GM18508 (cell line): ENCODE measurements around the gene YLPM1.

ENCODE experiments used
- ATAC-seq: cut with Tn5 transposase; IDR thresholded peaks from one replicate; pipeline ENCODE4 v1.9.1; 2021; ENCODE audit warnings: moderate number of reproducible peaks; ENCODE audit not compliant: insufficient read depth, unreplicated experiment

The YLPM1 gene

GRCh38 chr14:74785056-74785613 is 22.0 kb downstream of the YLPM1 start:
- no peak for ATAC-seq

DNA sequence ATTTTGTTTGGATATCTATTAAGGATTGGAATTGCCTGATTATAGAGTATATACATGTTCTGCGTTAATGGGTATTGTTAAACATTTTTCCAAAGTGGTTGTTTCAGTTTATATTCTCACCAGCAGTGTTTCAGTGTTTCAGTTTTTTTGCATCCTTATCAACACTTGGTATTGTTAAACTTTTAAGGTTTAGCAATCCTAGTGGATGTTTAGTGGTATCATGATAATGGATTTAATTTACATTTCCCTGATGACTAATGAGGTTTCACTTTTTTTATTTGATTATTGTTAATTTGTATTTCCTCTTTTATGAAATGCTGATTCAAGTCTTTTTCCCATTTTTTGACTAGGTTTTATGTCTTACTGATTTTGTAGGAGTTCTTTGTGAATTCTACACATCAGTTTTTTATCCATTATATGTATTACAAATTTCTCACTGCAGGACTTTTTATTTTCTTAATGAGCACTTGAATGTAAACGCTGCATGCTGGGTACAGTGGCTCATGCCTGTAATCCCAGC is 23.7 kb downstream of the YLPM1 start:
- no peak for ATAC-seq

GRCh38 chr14:74792249-74793039 is 29.3 kb downstream of the YLPM1 start:
- ATAC-seq, result no peak

GRCh38 chr14:74793506-74794155 is 30.5 kb downstream of the YLPM1 start:
- ATAC-seq, result no peak

DNA sequence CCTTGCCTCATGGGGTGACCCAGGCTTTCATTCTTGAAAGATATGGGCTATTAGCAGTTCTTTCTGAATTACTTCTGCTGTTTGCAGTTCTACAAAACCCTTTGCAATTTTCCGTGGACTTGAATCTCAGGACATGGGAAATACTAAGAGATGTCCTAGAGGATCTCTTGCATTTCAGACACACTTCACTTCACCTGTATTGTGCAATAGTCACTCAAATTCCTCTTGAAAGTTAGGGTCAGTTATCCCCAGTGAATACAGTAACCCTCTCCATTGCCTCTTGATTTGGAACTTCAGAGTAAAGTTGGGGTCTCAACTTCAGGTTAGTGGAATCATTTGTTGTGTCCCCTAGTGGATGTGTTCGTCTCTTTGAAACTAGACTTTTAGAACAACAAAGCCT is 31.8 kb downstream of the YLPM1 start:
- ATAC-seq, result no peak

GRCh38 chr14:74799765-74800164 is 36.6 kb downstream of the YLPM1 start:
- no peak for ATAC-seq

- ATAC-seq, result no peak
These were observed 37.7 kb downstream of the YLPM1 start for GRCh38 chr14:74800780-74801179.

DNA sequence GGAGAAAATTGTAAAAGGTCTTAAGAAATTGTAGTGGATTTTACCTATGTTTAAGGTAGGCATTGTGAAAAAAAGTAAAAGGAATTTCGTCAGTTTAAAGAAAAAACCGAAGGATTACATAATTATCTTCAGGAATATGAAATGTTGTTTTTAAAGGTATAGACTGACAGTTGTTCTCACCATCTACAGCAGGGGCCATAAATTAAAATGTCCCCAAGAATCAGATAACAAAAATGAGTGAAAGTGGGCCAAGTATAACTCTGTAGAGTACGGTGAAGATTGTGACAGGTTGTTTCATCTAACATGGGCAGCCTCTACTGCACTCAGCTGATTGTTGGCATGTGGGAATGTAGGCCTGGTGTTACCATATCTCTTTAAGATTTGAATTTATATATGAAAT is 38.3 kb downstream of the YLPM1 start:
- no peak for ATAC-seq

DNA sequence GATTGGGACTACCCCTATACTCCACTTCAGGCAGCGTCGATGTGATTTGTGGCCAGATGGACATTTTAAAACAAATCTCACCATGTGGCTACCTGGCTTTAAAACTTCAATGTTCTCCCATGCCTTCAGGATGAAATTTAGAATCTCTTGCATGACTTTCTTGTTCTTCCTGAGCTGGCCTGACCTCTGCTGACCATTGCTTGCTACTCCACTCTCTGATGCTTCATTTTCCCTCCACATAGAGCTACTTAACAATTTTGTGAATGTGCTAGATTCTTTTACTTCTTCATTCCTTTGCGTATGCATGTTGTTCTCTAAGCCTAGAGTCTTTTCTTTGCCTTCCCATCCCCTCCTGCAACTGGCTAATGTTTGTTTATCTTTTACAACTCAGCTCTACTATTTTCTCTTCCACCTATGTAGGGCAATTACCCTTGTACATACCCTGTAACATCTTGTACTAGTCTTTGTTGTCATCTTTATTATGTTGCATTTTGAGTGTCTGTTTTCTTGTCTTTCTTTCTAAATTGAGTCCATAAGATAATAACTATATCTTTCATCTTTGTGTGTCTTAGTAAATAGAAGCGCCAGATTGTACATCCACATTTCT is 41.2 kb downstream of the YLPM1 start:
- no peak for ATAC-seq

- no peak for ATAC-seq
These were observed 44.9 kb downstream of the YLPM1 start for GRCh38 chr14:74807853-74808545.

DNA sequence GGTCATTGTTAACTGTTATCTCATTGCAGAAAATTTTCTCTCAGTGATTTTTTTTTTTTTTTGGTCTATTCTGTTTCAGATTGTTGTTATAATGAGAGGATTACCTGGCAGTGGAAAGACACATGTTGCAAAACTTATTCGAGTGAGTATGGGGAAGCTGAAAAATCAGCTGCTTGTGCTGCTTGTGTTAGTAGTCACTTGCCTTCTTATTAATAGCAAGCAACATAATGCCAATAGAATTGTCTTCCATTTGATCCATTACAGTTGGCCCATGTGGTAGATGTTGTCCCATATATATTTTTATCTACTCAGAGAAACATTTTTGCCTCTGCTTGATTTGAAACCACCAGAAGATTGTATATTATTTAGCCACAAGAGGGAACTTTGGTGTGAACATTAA is 53.0 kb downstream of the YLPM1 start:
- no peak for ATAC-seq

GRCh38 chr14:74820288-74820687 is 57.2 kb downstream of the YLPM1 start:
- no peak for ATAC-seq

GRCh38 chr14:74821267-74821915 is 58.3 kb downstream of the YLPM1 start:
- no peak for ATAC-seq

GRCh38 chr14:74824997-74825396 is 61.9 kb downstream of the YLPM1 start:
- ATAC-seq, result no peak

DNA sequence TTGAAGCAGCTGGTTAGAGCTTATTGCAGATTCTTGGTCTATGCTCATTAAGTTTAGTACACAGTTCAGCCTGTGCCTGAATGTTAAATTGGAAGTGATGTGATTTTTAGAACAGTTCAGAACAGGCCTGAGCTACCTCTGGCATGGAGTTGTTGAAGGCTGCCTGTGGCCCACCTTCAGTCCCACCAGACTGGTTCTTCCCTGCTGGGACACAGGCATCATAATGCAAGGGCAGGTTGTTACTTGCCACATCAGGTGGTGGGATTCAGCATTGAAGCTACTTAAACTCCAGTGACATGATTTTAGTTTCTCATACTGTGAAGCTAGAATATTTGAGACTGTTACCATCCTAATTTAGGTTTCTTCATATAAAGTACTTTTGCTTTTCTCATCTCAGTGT is 63.5 kb downstream of the YLPM1 start:
- ATAC-seq, result no peak

DNA sequence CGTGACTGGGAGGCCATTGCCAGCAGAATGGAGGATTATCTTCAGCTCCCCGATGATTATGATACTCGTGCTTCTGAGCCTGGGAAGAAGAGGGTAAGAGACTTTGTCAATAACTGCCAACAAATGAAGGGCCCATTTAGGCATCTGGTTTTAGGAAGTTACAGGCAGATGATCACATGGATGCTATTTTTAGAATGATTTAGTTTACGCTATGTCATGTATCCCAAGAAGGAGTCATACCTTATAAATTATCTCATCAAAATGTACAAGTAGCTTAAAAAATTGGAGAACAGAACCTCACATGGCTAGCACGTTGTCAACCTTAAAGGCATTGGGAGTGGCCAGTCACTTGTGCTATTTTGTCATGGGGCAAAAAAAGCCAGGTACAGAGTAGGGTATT is 66.1 kb downstream of the YLPM1 start:
- ATAC-seq, result no peak

- no peak for ATAC-seq
These were observed 69.7 kb downstream of the YLPM1 start for GRCh38 chr14:74832849-74833248.

GRCh38 chr14:74834692-74835392 is 71.7 kb downstream of the YLPM1 start:
- no peak for ATAC-seq

GRCh38 chr14:74835645-74836250 is 72.6 kb downstream of the YLPM1 start:
- ATAC-seq, result no peak
